ENCODE measurements around the gene DHX35.

DNA sequence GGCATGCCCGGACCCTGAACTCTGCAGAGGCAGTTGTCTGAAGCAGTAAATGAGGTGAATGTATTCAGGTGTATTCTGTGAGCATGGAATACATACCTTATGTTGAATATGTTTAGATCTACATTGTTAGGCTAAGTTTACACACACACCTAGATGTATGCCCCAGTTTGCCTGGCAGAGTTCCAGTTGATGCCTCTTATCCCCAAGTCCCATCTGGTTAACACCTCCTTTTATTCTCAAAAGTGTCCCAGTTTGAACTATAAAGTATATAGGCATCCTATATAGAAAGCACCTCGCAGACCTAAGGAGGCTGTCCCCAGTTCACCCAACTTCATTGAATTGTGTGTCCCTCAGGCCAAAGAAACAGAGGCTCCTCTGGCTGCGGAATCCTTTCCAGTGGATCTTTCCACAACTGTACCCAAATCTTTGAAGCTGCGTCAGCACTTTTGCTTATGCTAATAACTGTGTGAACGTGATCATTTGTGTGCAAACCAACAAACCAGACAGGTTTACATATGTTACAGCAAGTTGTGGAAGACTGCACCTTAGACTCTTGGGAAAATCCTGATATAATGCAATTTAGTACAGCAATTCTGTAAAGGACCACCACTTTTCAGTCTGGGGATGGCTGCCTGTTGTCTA, 4.8 kb upstream of the DHX35 start:
- no peak for TF ChIP-seq POLR2A (IDR thresholded peaks at IDR 0.05; ENCODE audit: low read length)
- no peak for TF ChIP-seq GATA1 (IDR thresholded peaks at IDR 0.05; ENCODE audit: low read depth, low read length)
